ENCODE data around the gene RECQL5. TPM values are rescaled to one million over a fixed set of nuclear protein-coding genes. Genes with fewer than 3 reads are reported as not detected.

The RECQL5 gene
- polyA plus RNA-seq, 1 donor from 2014 or later = 9.6 TPM

DNA sequence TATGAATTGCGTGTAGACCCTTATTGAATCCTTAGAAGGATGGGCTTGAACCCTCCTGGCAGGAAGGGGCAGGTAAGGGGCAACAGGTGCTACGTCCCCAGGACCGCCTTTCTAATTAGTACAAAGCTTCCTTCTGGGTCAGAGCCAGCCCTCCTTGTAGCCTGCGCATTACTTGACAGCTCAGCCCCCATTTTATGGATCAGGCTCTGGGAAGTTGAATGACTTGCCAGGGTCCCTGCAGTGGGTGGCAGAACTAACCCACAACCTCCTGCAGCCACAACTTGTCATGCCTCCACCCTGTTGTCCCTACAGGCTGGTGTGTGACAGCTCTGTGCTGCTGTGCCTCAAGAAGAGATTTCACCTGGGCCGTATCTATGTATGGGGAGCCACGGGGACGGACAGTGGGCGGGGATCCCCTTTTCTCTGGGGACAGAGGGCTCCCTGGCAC, 76.6 kb downstream of the RECQL5 start:
- H3K4me3 ChIP-seq (ENCODE audit: low read length) = no peak overlapping the region
- H3K9me2 ChIP-seq (ENCODE audit: insufficient read depth, low read length) = no peaks in the 10 kb centered on the region
- no peaks in the 10 kb centered on the region for H3K36me3 ChIP-seq (ENCODE audit: insufficient read depth, low read length)
- no peak overlapping the region for H2AFZ ChIP-seq (ENCODE audit: low read depth, low read length)
- H3K27me3 ChIP-seq (ENCODE audit: insufficient read depth, low read depth, low read length) = peaks cover 25% of the 10 kb centered on the region
- H3K27ac ChIP-seq (ENCODE audit: low read length) = no peak overlapping the region
- H3K9ac ChIP-seq (ENCODE audit: low read length) = no peak overlapping the region
- no peaks in the 10 kb centered on the region for H3F3A ChIP-seq (ENCODE audit: insufficient read depth, low read length, poor library complexity, severe bottlenecking)
- no peaks in the 10 kb centered on the region for H4K20me1 ChIP-seq (ENCODE audit: insufficient read depth)
- no peak for TF ChIP-seq RAD21 (conservative IDR thresholded peaks at IDR 0.05)
- no peak for TF ChIP-seq EP300 (conservative IDR thresholded peaks at IDR 0.05; ENCODE audit: poor library complexity, severe bottlenecking)
- no peak for TF ChIP-seq TAF1 (IDR thresholded peaks at IDR 0.05; ENCODE audit: low read depth)
- TF ChIP-seq MXI1 (conservative IDR thresholded peaks at IDR 0.05; ENCODE audit: poor library complexity, severe bottlenecking) = no peak
- TF ChIP-seq, protein P1, sequence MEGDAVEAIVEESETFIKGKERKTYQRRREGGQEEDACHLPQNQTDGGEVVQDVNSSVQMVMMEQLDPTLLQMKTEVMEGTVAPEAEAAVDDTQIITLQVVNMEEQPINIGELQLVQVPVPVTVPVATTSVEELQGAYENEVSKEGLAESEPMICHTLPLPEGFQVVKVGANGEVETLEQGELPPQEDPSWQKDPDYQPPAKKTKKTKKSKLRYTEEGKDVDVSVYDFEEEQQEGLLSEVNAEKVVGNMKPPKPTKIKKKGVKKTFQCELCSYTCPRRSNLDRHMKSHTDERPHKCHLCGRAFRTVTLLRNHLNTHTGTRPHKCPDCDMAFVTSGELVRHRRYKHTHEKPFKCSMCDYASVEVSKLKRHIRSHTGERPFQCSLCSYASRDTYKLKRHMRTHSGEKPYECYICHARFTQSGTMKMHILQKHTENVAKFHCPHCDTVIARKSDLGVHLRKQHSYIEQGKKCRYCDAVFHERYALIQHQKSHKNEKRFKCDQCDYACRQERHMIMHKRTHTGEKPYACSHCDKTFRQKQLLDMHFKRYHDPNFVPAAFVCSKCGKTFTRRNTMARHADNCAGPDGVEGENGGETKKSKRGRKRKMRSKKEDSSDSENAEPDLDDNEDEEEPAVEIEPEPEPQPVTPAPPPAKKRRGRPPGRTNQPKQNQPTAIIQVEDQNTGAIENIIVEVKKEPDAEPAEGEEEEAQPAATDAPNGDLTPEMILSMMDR (IDR thresholded peaks at IDR 0.05; ENCODE audit: poor library complexity, severe bottlenecking) = no peak
- TF ChIP-seq SMC3 (conservative IDR thresholded peaks at IDR 0.05; ENCODE audit: poor library complexity) = no peak
- no peak for TF ChIP-seq POLR2AphosphoS5 (IDR thresholded peaks at IDR 0.05)
- TF ChIP-seq EZH2 (IDR thresholded peaks at IDR 0.05; ENCODE audit: borderline replicate concordance, insufficient read depth, low read length, poor library complexity, severe bottlenecking) = no peak
- TF ChIP-seq, protein P2, sequence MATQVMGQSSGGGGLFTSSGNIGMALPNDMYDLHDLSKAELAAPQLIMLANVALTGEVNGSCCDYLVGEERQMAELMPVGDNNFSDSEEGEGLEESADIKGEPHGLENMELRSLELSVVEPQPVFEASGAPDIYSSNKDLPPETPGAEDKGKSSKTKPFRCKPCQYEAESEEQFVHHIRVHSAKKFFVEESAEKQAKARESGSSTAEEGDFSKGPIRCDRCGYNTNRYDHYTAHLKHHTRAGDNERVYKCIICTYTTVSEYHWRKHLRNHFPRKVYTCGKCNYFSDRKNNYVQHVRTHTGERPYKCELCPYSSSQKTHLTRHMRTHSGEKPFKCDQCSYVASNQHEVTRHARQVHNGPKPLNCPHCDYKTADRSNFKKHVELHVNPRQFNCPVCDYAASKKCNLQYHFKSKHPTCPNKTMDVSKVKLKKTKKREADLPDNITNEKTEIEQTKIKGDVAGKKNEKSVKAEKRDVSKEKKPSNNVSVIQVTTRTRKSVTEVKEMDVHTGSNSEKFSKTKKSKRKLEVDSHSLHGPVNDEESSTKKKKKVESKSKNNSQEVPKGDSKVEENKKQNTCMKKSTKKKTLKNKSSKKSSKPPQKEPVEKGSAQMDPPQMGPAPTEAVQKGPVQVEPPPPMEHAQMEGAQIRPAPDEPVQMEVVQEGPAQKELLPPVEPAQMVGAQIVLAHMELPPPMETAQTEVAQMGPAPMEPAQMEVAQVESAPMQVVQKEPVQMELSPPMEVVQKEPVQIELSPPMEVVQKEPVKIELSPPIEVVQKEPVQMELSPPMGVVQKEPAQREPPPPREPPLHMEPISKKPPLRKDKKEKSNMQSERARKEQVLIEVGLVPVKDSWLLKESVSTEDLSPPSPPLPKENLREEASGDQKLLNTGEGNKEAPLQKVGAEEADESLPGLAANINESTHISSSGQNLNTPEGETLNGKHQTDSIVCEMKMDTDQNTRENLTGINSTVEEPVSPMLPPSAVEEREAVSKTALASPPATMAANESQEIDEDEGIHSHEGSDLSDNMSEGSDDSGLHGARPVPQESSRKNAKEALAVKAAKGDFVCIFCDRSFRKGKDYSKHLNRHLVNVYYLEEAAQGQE (IDR thresholded peaks at IDR 0.05; ENCODE audit: borderline replicate concordance) = no peak
- H3K9me3 ChIP-seq (ENCODE audit: low read length) = no peaks in the 10 kb centered on the region
- H3K79me2 ChIP-seq (replicated peaks; ENCODE audit: insufficient read depth, low read length) = no peaks in the 10 kb centered on the region
- no peak overlapping the region for H3K4me2 ChIP-seq (ENCODE audit: low read length)

DNA sequence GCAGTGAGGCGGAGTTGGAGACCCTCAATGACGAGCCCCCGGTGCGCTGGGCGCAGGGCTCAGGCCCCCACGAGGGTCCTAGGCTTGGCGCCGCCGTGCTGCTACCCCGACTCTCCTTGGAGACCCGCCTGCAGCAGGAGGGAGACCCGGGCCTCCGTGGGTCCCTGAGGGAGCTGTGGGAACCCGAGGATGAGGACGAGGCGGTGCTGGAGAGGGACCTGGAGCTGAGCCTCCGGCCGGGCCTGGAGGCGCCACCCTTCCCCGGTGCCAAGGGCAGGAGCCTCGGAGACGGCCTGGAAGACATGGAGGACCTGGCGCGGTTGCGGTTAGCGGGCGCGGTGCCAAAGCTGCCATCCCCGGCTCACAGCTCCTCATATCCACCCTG, 77.0 kb downstream of the RECQL5 start:
- Histone ChIP-seq H3K27ac (ENCODE audit: low read length) (no peak overlapping the region), H4K20me1 (ENCODE audit: insufficient read depth) (no peaks in the 10 kb centered on the region), H3K9me3 (ENCODE audit: low read length) (no peaks in the 10 kb centered on the region), H3K9me2 (ENCODE audit: insufficient read depth, low read length) (no peaks in the 10 kb centered on the region), H3K27me3 (ENCODE audit: insufficient read depth, low read depth, low read length) (peaks cover 25% of the 10 kb centered on the region), H3F3A (ENCODE audit: insufficient read depth, low read length, poor library complexity, severe bottlenecking) (no peaks in the 10 kb centered on the region), H3K79me2 (replicated peaks; ENCODE audit: insufficient read depth, low read length) (no peaks in the 10 kb centered on the region), H3K36me3 (ENCODE audit: insufficient read depth, low read length) (no peaks in the 10 kb centered on the region), H3K4me2 (ENCODE audit: low read length) (no peak overlapping the region), H2AFZ (ENCODE audit: low read depth, low read length) (no peak overlapping the region), H3K9ac (ENCODE audit: low read length) (no peak overlapping the region), H3K4me3 (ENCODE audit: low read length) (peak overlapping the region; percentile 64)
- TF ChIP-seq EP300 (conservative IDR thresholded peaks at IDR 0.05; ENCODE audit: poor library complexity, severe bottlenecking) (no peak), SMC3 (conservative IDR thresholded peaks at IDR 0.05; ENCODE audit: poor library complexity) (no peak), POLR2AphosphoS5 (IDR thresholded peaks at IDR 0.05) (no peak), RAD21 (conservative IDR thresholded peaks at IDR 0.05) (no peak), TAF1 (IDR thresholded peaks at IDR 0.05; ENCODE audit: low read depth) (no peak), MXI1 (conservative IDR thresholded peaks at IDR 0.05; ENCODE audit: poor library complexity, severe bottlenecking) (no peak), EZH2 (IDR thresholded peaks at IDR 0.05; ENCODE audit: borderline replicate concordance, insufficient read depth, low read length, poor library complexity, severe bottlenecking) (no peak)
- TF ChIP-seq, protein P1 (IDR thresholded peaks at IDR 0.05; ENCODE audit: poor library complexity, severe bottlenecking) = no peak
- TF ChIP-seq, protein P2 (IDR thresholded peaks at IDR 0.05; ENCODE audit: borderline replicate concordance) = no peak

Measured in neural cell (in vitro differentiated cells).